K562 (cell line): ENCODE data around the gene WDR35. TPM values are rescaled to one million over a fixed set of nuclear protein-coding genes. Genes with fewer than 3 reads are reported as not detected.
A peak's percentile ranks its signal among the peaks of the same experiment; 100 is the strongest.

Experiments
- ATAC-seq: fragments of 200-7000 bp; cut with Tn5 transposase; 3 replicates; pipeline ENCODE4 v1.9.1; 2020; ENCODE audit warnings: moderate library complexity
- BruUV-seq: library from RNA; stranded (reverse); fragments of 400-500 nt; replicated peaks from 2 replicates; lab custom pipeline; 2021; lab: Mats Ljungman, UMichigan
- CTCF ChIA-PET: fragments of 300-600 bp; formaldehyde crosslinking; extraction: SDS; loops from one replicate; lab custom pipeline; 2021; ENCODE audit warnings: low intra/inter-chr PET ratio; lab: Yijun Ruan, JAX
- POLR2A ChIA-PET: fragments of 300-600, 350-650 bp; sonication (Branson Sonifier 250); formaldehyde crosslinking; extraction: SDS; loops from one replicate; lab custom pipeline; 2021; ENCODE audit warnings: antibody characterized with exemption, inconsistent platforms; lab: Yijun Ruan, JAX
- DNase-seq, 4 experiments: peaks; one replicate each; pipeline versions ENCODE4 v3.0.0 to v3.0.0-alpha.2; 2011 to 2018; ENCODE audit warnings: low spot score in 3 of 4, mixed read lengths in 3 of 4; ENCODE audit errors: extremely low read depth in 1 of 4
- FAIRE-seq: peaks from 2 replicates; lab custom pipeline; 2011; peaks lifted over from hg19 to GRCh38; lab: Jason Lieb, UNC
- H2AFZ ChIP-seq: 2 replicates; pipeline ENCODE4 v1.6.0; 2011; ENCODE audit warnings: low read depth, low read length, control low read depth, inconsistent platforms
- H3K27ac ChIP-seq: fragments of 200-600 bp; 3 replicates; pipeline ENCODE4 v1.8.0; 2011; ENCODE audit warnings: low read depth, mild to moderate bottlenecking, control low read depth, inconsistent platforms, low read length, moderate library complexity, mixed read lengths; ENCODE audit errors: extremely low read depth
- H3K27me3 ChIP-seq, 2 experiments: fragments of 300-600 bp in 1 of 2; 2 replicates in 1 of 2; 3 replicates in 1 of 2; pipeline versions ENCODE4 v1.6.0 to v1.8.0; 2011; ENCODE audit warnings: inconsistent platforms in 2 of 2, low read length in 2 of 2, mild to moderate bottlenecking in 1 of 2, mixed read lengths in 1 of 2, moderate library complexity in 1 of 2; ENCODE audit not compliant: control insufficient read depth in 2 of 2, insufficient read depth in 2 of 2
- H3K36me3 ChIP-seq: fragments of 300-600 bp; 3 replicates; pipeline ENCODE4 v1.8.0; 2011; ENCODE audit warnings: mild to moderate bottlenecking, low read length, inconsistent platforms; ENCODE audit not compliant: control insufficient read depth, insufficient read depth
- H3K4me1 ChIP-seq, 2 experiments: fragments of 200-600 bp in 1 of 2; replicated peaks in 1 of 2; 2 replicates in 1 of 2; 3 replicates in 1 of 2; pipeline versions ENCODE4 v1.5.1 to v1.8.0; 2011; ENCODE audit warnings: inconsistent platforms in 2 of 2, low read length in 2 of 2, mild to moderate bottlenecking in 1 of 2, mixed read lengths in 1 of 2, moderate library complexity in 1 of 2; ENCODE audit not compliant: control insufficient read depth in 2 of 2, insufficient read depth in 2 of 2
- H3K4me2 ChIP-seq: 2 replicates; pipeline ENCODE4 v1.6.1; 2011; ENCODE audit warnings: low read length, control low read depth, inconsistent platforms, mixed read lengths; ENCODE audit not compliant: insufficient read depth
- H3K4me3 ChIP-seq: fragments of 200-600 bp; sonication (generic), shearing (Covaris generic); 2 replicates; pipeline ENCODE4 v1.5.1; 2016; ENCODE audit warnings: control low read depth, inconsistent platforms
- H3K79me2 ChIP-seq: fragments of 200-600 bp; 3 replicates; pipeline ENCODE4 v1.8.0; 2011; ENCODE audit warnings: low read length, inconsistent platforms; ENCODE audit not compliant: control insufficient read depth, insufficient read depth
- H3K9ac ChIP-seq, 2 experiments: 2 replicates each; pipeline versions ENCODE4 v1.6.0 to v1.6.1; 2011; ENCODE audit warnings: low read depth in 2 of 2, low read length in 2 of 2, control low read depth in 1 of 2, inconsistent platforms in 1 of 2, mild to moderate bottlenecking in 1 of 2, mixed read lengths in 1 of 2; ENCODE audit not compliant: insufficient read depth in 1 of 2
- H3K9me1 ChIP-seq: one replicate; pipeline ENCODE4 v1.6.0; 2011; ENCODE audit warnings: inconsistent platforms, mild to moderate bottlenecking, low read length, moderate library complexity; ENCODE audit not compliant: control insufficient read depth, insufficient read depth
- H3K9me3 ChIP-seq: replicated peaks from 2 replicates; pipeline ENCODE4 v1.5.1; 2011; ENCODE audit warnings: low read depth, low read length, inconsistent platforms; ENCODE audit not compliant: control insufficient read depth, insufficient read depth
- H4K20me1 ChIP-seq: replicated peaks from 2 replicates; pipeline ENCODE4 v1.6.1; 2011; ENCODE audit warnings: low read length, inconsistent platforms, mixed read lengths; ENCODE audit not compliant: control insufficient read depth, insufficient read depth
- CHD7 ChIP-seq: fragments of 200-600 bp; sonication (generic); IDR thresholded peaks from one replicate; pipeline ENCODE4 v1.6.1; 2012; ENCODE audit warnings: mild to moderate bottlenecking, low read depth, low read length, inconsistent platforms
- E2F6 ChIP-seq, 2 experiments: IDR thresholded peaks; 2 replicates each; pipeline ENCODE4 v1.6.1; 2011; ENCODE audit warnings: borderline replicate concordance in 1 of 2, control low read depth in 1 of 2, low read depth in 1 of 2, low read length in 1 of 2, mild to moderate bottlenecking in 1 of 2, mixed read lengths in 1 of 2, moderate library complexity in 1 of 2; ENCODE audit not compliant: insufficient read depth in 1 of 2, insufficient read length in 1 of 2, poor library complexity in 1 of 2, severe bottlenecking in 1 of 2; ENCODE audit errors: extremely low read depth in 1 of 2
- HNRNPUL1 ChIP-seq: fragments of 200-400 bp; formaldehyde crosslinking; IDR thresholded peaks from 2 replicates; pipeline ENCODE4 v1.6.1; 2017; ENCODE audit warnings: low read length
- WGBS: fragments of 100-300 bp; shearing (Covaris generic); methylation state at CpG from one replicate; pipeline ENCODE4 v1.1.6; 2016; ENCODE audit warnings: low coverage, mixed read lengths; ENCODE audit not compliant: insufficient coverage; ENCODE audit errors: missing lambda C conversion rate; 5-methylcytosine and 5-hydroxymethylcytosine counted together
- in situ Hi-C: fragments of 300-500 bp; cut with MboI; formaldehyde crosslinking; loops from 4 replicates; pipeline ENCODE4 v1.15.0; 2018; ENCODE audit warnings: inconsistent platforms, mixed read lengths
- intact Hi-C: fragments of 100-400 bp; cut with micrococcal nuclease; formaldehyde crosslinking; loops from 2 replicates; pipeline ENCODE4 v1.14.2; 2022
- polyA plus RNA-seq, 8 experiments: library from polyadenylated mRNA; depleted of rRNA in 4 of 8; stranded (reverse) in 5 of 8; unstranded in 3 of 8; fragments of >200 nt; fragmentation: Nextera tagmentation in 2 of 8; fragmentation: Illumina TruSeq in 1 of 8; extraction: Ambion mirVana in 2 of 8; extraction: Trizol in 1 of 8; gene quantifications; 2 replicates each; pipeline versions ENCODE4 v1.2.1 to v1.2.3, GENCODE V29; 2011 to 2014; ENCODE audit warnings: inconsistent platforms in 1 of 8, missing spikeins in 1 of 8
- total RNA-seq, 7 experiments: library from RNA; depleted of rRNA in 6 of 7; stranded (reverse); fragments of >200 nt in 6 of 7; fragmentation: Illumina TruSeq in 2 of 7; extraction: Trizol in 2 of 7; gene quantifications; 2 replicates each; pipeline versions ENCODE4 v1.2.1 to v1.2.3, GENCODE V29; 2011 to 2021; ENCODE audit warnings: low replicate concordance in 1 of 7

Gene WDR35
- total and polyA plus RNA-seq, 9 of the 15 experiments (the other 6 are each of a cell fraction or from before 2014, with no cell fraction given) = 3.3 to 13.1 (median 8.0) TPM

- H3K9me1 ChIP-seq = no peaks in the 10 kb centered on the region
- FAIRE-seq = no peak
- no peaks in the 10 kb centered on the region for H3K79me2 ChIP-seq
- H3K4me3 ChIP-seq = peak within 1 kb of the TSS; percentile 27
- peaks cover 0 to 11% of the 10 kb centered on the region in 2 experiments; a peak in 2 of 5 replicates for H3K4me1 ChIP-seq
- ATAC-seq = peak; percentile 84
- peak within 1 kb of the TSS; percentile 13 for H3K4me2 ChIP-seq
- POLR2A ChIA-PET = interaction anchor here (0.6 kb wide), 1 partner anchor 31 kb away, joined by 3 read pairs; no protein-coding TSS in a partner anchor
- peak; percentile 20 to 56 (median 46) for DNase-seq
- no peaks in the 10 kb centered on the region for H4K20me1 ChIP-seq
- no peaks in the 10 kb centered on the region for H3K36me3 ChIP-seq
- no peak within 1 kb of the TSS for H3K27ac ChIP-seq
- BruUV-seq = no TSS peak
- in situ Hi-C loops (no loop called here), intact Hi-C loops (no loop called here)
- H2AFZ ChIP-seq = peak within 1 kb of the TSS; percentile 52; the same call in 1 of the 2 replicates
- H3K9me3 ChIP-seq = 0 out of 2 replicates have a peak, but pooled peaks cover 2% of the 10 kb centered on the region
- H3K27me3 ChIP-seq = peaks cover 19 to 37% of the 10 kb centered on the region in 2 experiments
- 9% methylated on average over 31 of the region's 87 CpGs for WGBS
- CTCF ChIA-PET = interaction anchor here (0.5 to 0.6 kb wide), 2 partner anchors 87 to 618 kb away, joined by 3 to 4 read pairs; no protein-coding TSS in a partner anchor
- peak within 1 kb of the TSS in 1 of 2 experiments; percentile 71; a peak in 1 of 4 replicates for H3K9ac ChIP-seq
- TF ChIP-seq E2F6 (IDR thresholded peaks at IDR 0.05; ENCODE audit: borderline replicate concordance in 1 of 2, extremely low read depth in 1 of 2, insufficient read depth in 1 of 2, insufficient read length in 1 of 2, low read depth in 1 of 2, low read length in 1 of 2, poor library complexity in 1 of 2, severe bottlenecking in 1 of 2) = peak in 1 of 2 experiments; percentile 23
- no peak for TF ChIP-seq CHD7
- TF ChIP-seq HNRNPUL1 = no peak
These were observed 22.6 kb upstream of the WDR35 start, which contains the start of gene MATN3 for GRCh38 chr2:20012282-20013125. Gene MATN3, minus strand, starts transcription at chr2:20012668. Its CDS starts 37 bp downstream, at chr2:20012631.
